ENCODE measurements around the gene PLCB3. TPM values are rescaled to one million over a fixed set of nuclear protein-coding genes. Genes with fewer than 3 reads are reported as not detected.

The PLCB3 gene
- total and polyA plus RNA-seq, 10 of the 15 experiments (the other 5 are each of a cell fraction or from before 2014, with no cell fraction given): 0.03 to 10.3 (median 3.3) TPM

GRCh38 chr11:64305075-64305690, 53.9 kb downstream of the PLCB3 start, which contains the start of gene ESRRA (continued):
- TF ChIP-seq ZBTB40 (IDR thresholded peaks at IDR 0.05; ENCODE audit: borderline replicate concordance) (no peak), NFXL1 (IDR thresholded peaks at IDR 0.05; ENCODE audit: borderline replicate concordance) (no peak), DPF2 (IDR thresholded peaks at IDR 0.05) (no peak), MYC (IDR thresholded peaks at IDR 0.05; ENCODE audit: insufficient read depth, insufficient read length, insufficient replicate concordance, low read length, severe bottlenecking) (no peak), MTA2 (IDR thresholded peaks at IDR 0.05; ENCODE audit: low read depth) (no peak), STAT1 (conservative IDR thresholded peaks at IDR 0.05) (no peak), YY1 (IDR thresholded peaks at IDR 0.05; ENCODE audit: low read depth, low read length) (0 out of 2 replicates have a peak, but pooled peaks have one; percentile 28), MEF2B (IDR thresholded peaks at IDR 0.05; ENCODE audit: partially characterized antibody, poor library complexity, severe bottlenecking) (no peak), TCF3 (IDR thresholded peaks at IDR 0.05; ENCODE audit: borderline replicate concordance, insufficient read depth, low read depth, low read length) (0 out of 2 replicates have a peak, but pooled peaks have one; percentile 23), SUPT20H (IDR thresholded peaks at IDR 0.05; ENCODE audit: borderline replicate concordance, control insufficient read depth, low read depth, low read length) (no peak), MTA3 (IDR thresholded peaks at IDR 0.05; ENCODE audit: borderline replicate concordance, low read length) (no peak), ZNF217 (IDR thresholded peaks at IDR 0.05) (no peak), MYB (IDR thresholded peaks at IDR 0.05; ENCODE audit: borderline replicate concordance, low read depth, low read length) (no peak), BCL3 (IDR thresholded peaks at IDR 0.05; ENCODE audit: borderline replicate concordance, insufficient read depth, low read depth, low read length, poor library complexity, severe bottlenecking) (no peak), KAT2A (conservative IDR thresholded peaks at IDR 0.05; ENCODE audit: control insufficient read depth, low read depth, low read length) (no peak), YBX1 (IDR thresholded peaks at IDR 0.05) (no peak), SIN3A (IDR thresholded peaks at IDR 0.05; ENCODE audit: low read depth, low read length) (peak; percentile 87; the same call in 1 of the 2 replicates), PKNOX1 (IDR thresholded peaks at IDR 0.05) (no peak), KLF5 (IDR thresholded peaks at IDR 0.05; ENCODE audit: partially characterized antibody) (no peak), SPI1 (IDR thresholded peaks at IDR 0.05; ENCODE audit: borderline replicate concordance, insufficient read depth, low read depth, low read length) (no peak), POLR2AphosphoS2 (IDR thresholded peaks at IDR 0.05; ENCODE audit: low read depth, low read length) (no peak; the same call in 1 of the 2 replicates), EZH2 (IDR thresholded peaks at IDR 0.05; ENCODE audit: borderline replicate concordance, control insufficient read depth, low read depth, low read length) (no peak), RAD51 (IDR thresholded peaks at IDR 0.05) (no peak), SREBF1 (IDR thresholded peaks at IDR 0.05; ENCODE audit: low read length) (no peak), NFIC (IDR thresholded peaks at IDR 0.05; ENCODE audit: low read depth, low read length) (no peak)
